Measurements from ENCODE around the gene PCED1A. TPM values are rescaled to one million over a fixed set of nuclear protein-coding genes. Genes with fewer than 3 reads are reported as not detected.
A peak's percentile ranks its signal among the peaks of the same experiment; 100 is the strongest.

The PCED1A gene
- total and polyA plus RNA-seq, 2 of the 13 experiments (the other 11 are each of a cell fraction or from before 2014, with no cell fraction given): 40.1 to 84.2 TPM

GRCh38 chr20:2872459-2873009 lies 32.1 kb upstream of the PCED1A start (continued):
- TF ChIP-seq ZNF687 (CRISPR knock-in tag; IDR thresholded peaks at IDR 0.05) (peak; percentile 95), ZBTB1 (CRISPR knock-in tag; IDR thresholded peaks at IDR 0.05; ENCODE audit: borderline replicate concordance) (peak; percentile 14; the same call in 1 of the 2 replicates), DR1 (CRISPR knock-in tag; IDR thresholded peaks at IDR 0.05) (peak; percentile 50; the same call in 1 of the 2 replicates), RXRB (CRISPR knock-in tag; IDR thresholded peaks at IDR 0.05; ENCODE audit: borderline replicate concordance) (peak; percentile 36; the same call in 1 of the 2 replicates), PATZ1 (CRISPR knock-in tag; IDR thresholded peaks at IDR 0.05) (peak; percentile 35; the same call in 1 of the 2 replicates), ZNF160 (CRISPR knock-in tag; IDR thresholded peaks at IDR 0.05) (no peak; the same call in 1 of the 2 replicates), ZSCAN5A (CRISPR knock-in tag; IDR thresholded peaks at IDR 0.05; ENCODE audit: borderline replicate concordance) (peak; percentile 81; the same call in 1 of the 2 replicates), PRDM10 (CRISPR knock-in tag; IDR thresholded peaks at IDR 0.05; ENCODE audit: low read depth) (no peak; the same call in 1 of the 2 replicates), ARID4A (CRISPR knock-in tag; IDR thresholded peaks at IDR 0.05; ENCODE audit: borderline replicate concordance) (peak; percentile 35; the same call in 1 of the 2 replicates), CAMTA2 (CRISPR knock-in tag; IDR thresholded peaks at IDR 0.05; ENCODE audit: borderline replicate concordance) (peak; percentile 93; the same call in 1 of the 2 replicates), PAWR (CRISPR knock-in tag; IDR thresholded peaks at IDR 0.05; ENCODE audit: borderline replicate concordance) (0 out of 2 replicates have a peak, but pooled peaks have one; percentile 33)

Data from HepG2 (cell line).